Measurements from ENCODE around the gene SGSM1. TPM values are rescaled to one million over a fixed set of nuclear protein-coding genes. Genes with fewer than 3 reads are reported as not detected.

Gene SGSM1
- total and polyA plus RNA-seq, 5 donors from 2014 or later, result 0.09 to 2.9 (median 0.44) TPM; not detected in 1

GRCh38 chr22:24810043-24810749, 4.2 kb downstream of the SGSM1 start:
- H3K27me3 ChIP-seq (ENCODE audit: control insufficient read depth, insufficient read depth, low read length), result no peaks in the 10 kb centered on the region
- Mint-ChIP-seq H3K36me3 (peaks cover 6% of the 10 kb centered on the region), H3K4me1 (peaks cover 5 to 18% (median 13%) of the 10 kb centered on the region in 4 donors), H3K9me3 (peaks cover 0 to 7% (median 4%) of the 10 kb centered on the region in 7 donors), H3K4me3 (no peak overlapping the region), H3K27me3 (peaks cover 12% of the 10 kb centered on the region), H3K27ac (peak overlapping the region in 2 of 3 donors; percentile 1 to 47)
- H3K4me3 ChIP-seq (ENCODE audit: low read depth, low read length), result no peak overlapping the region
- ATAC-seq (ENCODE audit: low read depth in 2 of 2) (no peak), DNase-seq (no peak)
- H3K36me3 ChIP-seq (ENCODE audit: control insufficient read depth, insufficient read depth, low read length), result no peaks in the 10 kb centered on the region
- no peak overlapping the region for H3K27ac ChIP-seq (ENCODE audit: insufficient read depth, low read length, poor library complexity, severe bottlenecking)
- H3K9me3 ChIP-seq (ENCODE audit: control insufficient read depth in 2 of 2, low read length in 2 of 2), result peaks cover 3% of the 10 kb centered on the region in 2 experiments
- H3K4me1 ChIP-seq (ENCODE audit: control insufficient read depth, insufficient read depth, low read length, poor library complexity, severe bottlenecking), result peaks cover 15% of the 10 kb centered on the region

GRCh38 chr22:24812950-24813775, 7.2 kb downstream of the SGSM1 start:
- H3K36me3 ChIP-seq (ENCODE audit: control insufficient read depth, insufficient read depth, low read length), result no peaks in the 10 kb centered on the region
- ATAC-seq (ENCODE audit: low read depth in 2 of 2) (no peak), DNase-seq (no peak)
- H3K27ac Mint-ChIP-seq, result no peak overlapping the region
- peaks cover 0 to 17% (median 7%) of the 10 kb centered on the region in 7 donors for H3K9me3 Mint-ChIP-seq
- H3K4me1 ChIP-seq (ENCODE audit: control insufficient read depth, insufficient read depth, low read length, poor library complexity, severe bottlenecking), result peaks cover 7% of the 10 kb centered on the region
- H3K4me3 ChIP-seq (ENCODE audit: low read depth, low read length), result no peak overlapping the region
- peaks cover 0 to 12% (median 6%) of the 10 kb centered on the region in 4 donors for H3K4me1 Mint-ChIP-seq
- peaks cover 7% of the 10 kb centered on the region for H3K36me3 Mint-ChIP-seq
- H3K4me3 Mint-ChIP-seq, result no peak overlapping the region
- H3K27me3 Mint-ChIP-seq, result peaks cover 15% of the 10 kb centered on the region
- H3K9me3 ChIP-seq (ENCODE audit: control insufficient read depth in 2 of 2, low read length in 2 of 2), result peaks cover 10 to 12% of the 10 kb centered on the region in 2 experiments
- no peak overlapping the region for H3K27ac ChIP-seq (ENCODE audit: insufficient read depth, low read length, poor library complexity, severe bottlenecking)
- no peaks in the 10 kb centered on the region for H3K27me3 ChIP-seq (ENCODE audit: control insufficient read depth, insufficient read depth, low read length)

GRCh38 chr22:24813861-24814770, 8.1 kb downstream of the SGSM1 start:
- no peaks in the 10 kb centered on the region for H3K27me3 ChIP-seq (ENCODE audit: control insufficient read depth, insufficient read depth, low read length)
- H3K9me3 ChIP-seq (ENCODE audit: control insufficient read depth in 2 of 2, low read length in 2 of 2), result peaks cover 10 to 12% of the 10 kb centered on the region in 2 experiments
- peaks cover 15% of the 10 kb centered on the region for H3K27me3 Mint-ChIP-seq
- no peak overlapping the region for H3K4me3 Mint-ChIP-seq
- H3K9me3 Mint-ChIP-seq, result peaks cover 0 to 17% (median 7%) of the 10 kb centered on the region in 7 donors
- peaks cover 7% of the 10 kb centered on the region for H3K36me3 Mint-ChIP-seq
- H3K4me1 Mint-ChIP-seq, result peaks cover 0 to 11% (median 5%) of the 10 kb centered on the region in 4 donors
- H3K27ac ChIP-seq (ENCODE audit: insufficient read depth, low read length, poor library complexity, severe bottlenecking), result no peak overlapping the region
- ATAC-seq (ENCODE audit: low read depth in 2 of 2) (no peak), DNase-seq (no peak)
- no peak overlapping the region for H3K4me3 ChIP-seq (ENCODE audit: low read depth, low read length)
- no peak overlapping the region for H3K27ac Mint-ChIP-seq
- no peaks in the 10 kb centered on the region for H3K36me3 ChIP-seq (ENCODE audit: control insufficient read depth, insufficient read depth, low read length)
- peaks cover 7% of the 10 kb centered on the region for H3K4me1 ChIP-seq (ENCODE audit: control insufficient read depth, insufficient read depth, low read length, poor library complexity, severe bottlenecking)

- no peak overlapping the region for H3K4me3 ChIP-seq (ENCODE audit: low read depth, low read length)
- H3K4me1 ChIP-seq (ENCODE audit: control insufficient read depth, insufficient read depth, low read length, poor library complexity, severe bottlenecking), result no peaks in the 10 kb centered on the region
- no peaks in the 10 kb centered on the region for H3K36me3 ChIP-seq (ENCODE audit: control insufficient read depth, insufficient read depth, low read length)
- no peak for DNase-seq
- Mint-ChIP-seq H3K4me3 (no peak overlapping the region), H3K4me1 (no peaks in the 10 kb centered on the region), H3K27me3 (peaks cover 10% of the 10 kb centered on the region), H3K36me3 (peaks cover 7% of the 10 kb centered on the region), H3K27ac (no peak overlapping the region), H3K9me3 (peaks cover 0 to 17% (median 7%) of the 10 kb centered on the region in 7 donors)
- H3K27ac ChIP-seq (ENCODE audit: insufficient read depth, low read length, poor library complexity, severe bottlenecking), result no peak overlapping the region
- peaks cover 10 to 12% of the 10 kb centered on the region in 2 experiments for H3K9me3 ChIP-seq (ENCODE audit: control insufficient read depth in 2 of 2, low read length in 2 of 2)
- ATAC-seq (ENCODE audit: low read depth in 2 of 2), result no peak
- H3K27me3 ChIP-seq (ENCODE audit: control insufficient read depth, insufficient read depth, low read length), result no peaks in the 10 kb centered on the region
Observed at GRCh38 chr22:24816806-24817205, 10.8 kb downstream of the SGSM1 start.

DNA sequence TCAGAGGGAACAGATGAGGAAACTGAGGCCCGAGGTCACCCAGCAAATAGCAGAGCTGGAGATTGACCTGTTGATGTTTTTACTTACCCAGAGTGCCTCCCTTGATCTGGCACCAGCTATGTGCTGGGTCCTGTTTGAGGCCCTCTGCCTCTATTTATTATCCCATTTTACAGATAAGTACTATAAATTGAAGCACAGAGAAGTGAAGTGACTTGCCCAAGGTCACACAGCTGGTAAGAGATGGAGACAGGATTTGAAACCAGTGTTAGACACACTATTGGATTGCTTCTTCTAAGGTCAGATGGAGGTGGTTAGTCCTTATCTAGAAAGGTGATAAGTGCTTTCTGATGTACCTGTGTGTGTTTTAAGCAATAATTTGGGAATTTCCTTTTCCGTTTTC, 13.5 kb downstream of the SGSM1 start:
- no peaks in the 10 kb centered on the region for H3K4me1 ChIP-seq (ENCODE audit: control insufficient read depth, insufficient read depth, low read length, poor library complexity, severe bottlenecking)
- Mint-ChIP-seq H3K27ac (no peak overlapping the region), H3K9me3 (peaks cover 0 to 17% (median 6%) of the 10 kb centered on the region in 7 donors), H3K4me3 (no peak overlapping the region), H3K27me3 (peaks cover 8% of the 10 kb centered on the region), H3K36me3 (peaks cover 5% of the 10 kb centered on the region), H3K4me1 (no peaks in the 10 kb centered on the region)
- no peak overlapping the region for H3K4me3 ChIP-seq (ENCODE audit: low read depth, low read length)
- no peaks in the 10 kb centered on the region for H3K27me3 ChIP-seq (ENCODE audit: control insufficient read depth, insufficient read depth, low read length)
- peaks cover 10 to 12% of the 10 kb centered on the region in 2 experiments for H3K9me3 ChIP-seq (ENCODE audit: control insufficient read depth in 2 of 2, low read length in 2 of 2)
- DNase-seq, result no peak
- H3K36me3 ChIP-seq (ENCODE audit: control insufficient read depth, insufficient read depth, low read length), result no peaks in the 10 kb centered on the region
- H3K27ac ChIP-seq (ENCODE audit: insufficient read depth, low read length, poor library complexity, severe bottlenecking), result no peak overlapping the region
- no peak for ATAC-seq (ENCODE audit: low read depth in 2 of 2)

DNA sequence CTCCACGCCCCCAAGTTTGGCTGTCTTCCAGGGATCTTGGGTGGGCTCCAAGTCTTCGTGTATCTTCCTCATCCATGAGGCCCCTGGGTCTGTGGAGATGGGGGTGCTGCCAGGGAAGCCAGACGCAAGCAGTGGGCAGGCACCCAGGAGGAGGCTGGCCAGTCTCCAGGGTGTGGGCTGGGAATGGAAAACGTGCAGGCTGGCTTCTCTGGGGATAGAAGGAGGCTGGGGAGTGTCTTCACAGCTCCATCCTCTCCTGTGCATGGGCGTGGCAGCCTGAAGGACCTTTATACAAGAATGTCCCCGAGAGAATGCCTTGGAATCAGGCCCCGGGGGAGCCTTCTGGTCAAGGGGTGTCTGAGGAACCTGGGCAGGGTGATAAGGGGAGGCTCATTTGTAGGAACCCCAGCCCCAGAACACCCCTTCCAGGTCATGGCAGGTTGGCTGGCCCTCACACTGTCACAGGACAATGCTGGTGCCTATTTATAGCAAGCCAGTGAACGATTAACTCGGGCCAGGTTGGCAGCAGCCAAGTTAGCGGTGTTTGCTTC, 14.0 kb downstream of the SGSM1 start:
- Histone ChIP-seq H3K27me3 (ENCODE audit: control insufficient read depth, insufficient read depth, low read length) (no peaks in the 10 kb centered on the region), H3K36me3 (ENCODE audit: control insufficient read depth, insufficient read depth, low read length) (no peaks in the 10 kb centered on the region), H3K27ac (ENCODE audit: insufficient read depth, low read length, poor library complexity, severe bottlenecking) (no peak overlapping the region), H3K4me1 (ENCODE audit: control insufficient read depth, insufficient read depth, low read length, poor library complexity, severe bottlenecking) (no peaks in the 10 kb centered on the region), H3K9me3 (ENCODE audit: control insufficient read depth in 2 of 2, low read length in 2 of 2) (peaks cover 8 to 11% of the 10 kb centered on the region in 2 experiments), H3K4me3 (ENCODE audit: low read depth, low read length) (no peak overlapping the region)
- H3K4me1 Mint-ChIP-seq, result no peaks in the 10 kb centered on the region
- peaks cover 0 to 15% (median 3%) of the 10 kb centered on the region in 7 donors for H3K9me3 Mint-ChIP-seq
- H3K27ac Mint-ChIP-seq, result no peak overlapping the region
- no peak overlapping the region for H3K4me3 Mint-ChIP-seq
- peaks cover 8% of the 10 kb centered on the region for H3K27me3 Mint-ChIP-seq
- peaks cover 4% of the 10 kb centered on the region for H3K36me3 Mint-ChIP-seq
- DNase-seq (no peak), ATAC-seq (ENCODE audit: low read depth in 2 of 2) (no peak)

- H3K4me3 Mint-ChIP-seq, result no peak overlapping the region
- Histone ChIP-seq H3K4me3 (ENCODE audit: low read depth, low read length) (no peak overlapping the region), H3K27me3 (ENCODE audit: control insufficient read depth, insufficient read depth, low read length) (no peaks in the 10 kb centered on the region), H3K9me3 (ENCODE audit: control insufficient read depth in 2 of 2, low read length in 2 of 2) (no peaks in the 10 kb centered on the region), H3K36me3 (ENCODE audit: control insufficient read depth, insufficient read depth, low read length) (no peaks in the 10 kb centered on the region), H3K4me1 (ENCODE audit: control insufficient read depth, insufficient read depth, low read length, poor library complexity, severe bottlenecking) (no peaks in the 10 kb centered on the region), H3K27ac (ENCODE audit: insufficient read depth, low read length, poor library complexity, severe bottlenecking) (no peak overlapping the region)
- no peak overlapping the region for H3K27ac Mint-ChIP-seq
- no peak for DNase-seq
- H3K27me3 Mint-ChIP-seq, result peaks cover 4% of the 10 kb centered on the region
- peaks cover 0 to 1% (median 0%) of the 10 kb centered on the region in 7 donors for H3K9me3 Mint-ChIP-seq
- no peaks in the 10 kb centered on the region for H3K36me3 Mint-ChIP-seq
- no peaks in the 10 kb centered on the region for H3K4me1 Mint-ChIP-seq
- no peak for ATAC-seq (ENCODE audit: low read depth in 2 of 2)
Observed at GRCh38 chr22:24822471-24822870, 16.5 kb downstream of the SGSM1 start.

All from CD4-positive, CD25-positive, alpha-beta regulatory T cell (primary cell).